Lower lobe of right lung (tissue), 2 donors: ENCODE results near the gene MDGA2. TPM values are rescaled to one million over a fixed set of nuclear protein-coding genes. Genes with fewer than 3 reads are reported as not detected.

Source experiments
- ATAC-seq, 2 donors: fragments of 200-7000 bp; cut with Tn5 transposase; one replicate each; pipeline ENCODE4 v1.9.1; 2020 to 2022; ENCODE audit warnings: mild to moderate bottlenecking in 2 of 2, moderate library complexity in 2 of 2
- DNase-seq: peaks from one replicate; pipeline ENCODE4 v3.0.0-alpha.2; 2020
- H3K27ac ChIP-seq: fragments of 200-600 bp; one replicate; pipeline ENCODE4 v1.8.0; 2022
- H3K27me3 ChIP-seq: fragments of 200-600 bp; one replicate; pipeline ENCODE4 v1.8.0; 2022; ENCODE audit warnings: low read depth
- H3K36me3 ChIP-seq: fragments of 200-600 bp; one replicate; pipeline ENCODE4 v1.8.0; 2022; ENCODE audit warnings: mild to moderate bottlenecking
- H3K4me1 ChIP-seq: fragments of 200-600 bp; one replicate; pipeline ENCODE4 v1.8.0; 2022
- H3K4me3 ChIP-seq: fragments of 200-600 bp; one replicate; pipeline ENCODE4 v1.8.0; 2022; ENCODE audit warnings: mild to moderate bottlenecking
- H3K9me3 ChIP-seq: fragments of 200-600 bp; one replicate; pipeline ENCODE4 v1.8.0; 2022
- CTCF ChIP-seq: fragments of 200-600 bp; IDR thresholded peaks from one replicate; pipeline ENCODE4 v1.8.0; 2022; ENCODE audit warnings: antibody characterized with exemption, mild to moderate bottlenecking
- intact Hi-C: fragments of 100-400 bp; cut with DNase I; formaldehyde crosslinking; loops from one replicate; pipeline ENCODE4 v1.11.0; 2022
- total RNA-seq: library from RNA; stranded (reverse); fragmentation: NEBNext Ultra II Directional; extraction: Animal tissue kit (Norgen Biotek cat#: 25700); gene quantifications from one replicate; pipeline ENCODE4 v1.2.1, GENCODE V29; 2021
- donor health status: DM: no; HTN: yes; CAD: no; lungs with severe emphysema.

MDGA2 gene
- total RNA-seq, 1 donor from 2014 or later = 0.24 TPM

GRCh38 chr14:47366006-47366405 is 309.4 kb downstream of the MDGA2 start:
- Histone ChIP-seq H3K27ac (no peak overlapping the region), H3K4me3 (no peak overlapping the region), H3K4me1 (no peaks in the 10 kb centered on the region), H3K9me3 (no peaks in the 10 kb centered on the region), H3K27me3 (no peaks in the 10 kb centered on the region), H3K36me3 (no peaks in the 10 kb centered on the region)
- no peak for TF ChIP-seq CTCF
- intact Hi-C loops = no loop called here
- ATAC-seq (no peak), DNase-seq (no peak)

GRCh38 chr14:47365233-47365632 is 310.2 kb downstream of the MDGA2 start:
- Histone ChIP-seq H3K27me3 (no peaks in the 10 kb centered on the region), H3K36me3 (no peaks in the 10 kb centered on the region), H3K4me1 (no peaks in the 10 kb centered on the region), H3K27ac (no peak overlapping the region), H3K9me3 (no peaks in the 10 kb centered on the region), H3K4me3 (no peak overlapping the region)
- DNase-seq = no peak
- intact Hi-C loops = no loop called here
- no peak for ATAC-seq
- no peak for TF ChIP-seq CTCF

- no peaks in the 10 kb centered on the region for H3K27me3 ChIP-seq
- H3K36me3 ChIP-seq = no peaks in the 10 kb centered on the region
- no peaks in the 10 kb centered on the region for H3K4me1 ChIP-seq
- ATAC-seq (no peak), DNase-seq (no peak)
- no peak overlapping the region for H3K27ac ChIP-seq
- no peaks in the 10 kb centered on the region for H3K9me3 ChIP-seq
- no peak overlapping the region for H3K4me3 ChIP-seq
- intact Hi-C loops = no loop called here
- TF ChIP-seq CTCF = no peak
Observed at GRCh38 chr14:47353186-47353585, 322.2 kb downstream of the MDGA2 start.

- H3K27me3 ChIP-seq = no peaks in the 10 kb centered on the region
- no peak for ATAC-seq
- TF ChIP-seq CTCF = no peak
- H3K36me3 ChIP-seq = no peaks in the 10 kb centered on the region
- no peak for DNase-seq
- intact Hi-C loops = no loop called here
- no peak overlapping the region for H3K4me3 ChIP-seq
- no peak overlapping the region for H3K27ac ChIP-seq
- no peaks in the 10 kb centered on the region for H3K4me1 ChIP-seq
- H3K9me3 ChIP-seq = no peaks in the 10 kb centered on the region
Observed at GRCh38 chr14:47346849-47347248, 328.6 kb downstream of the MDGA2 start.

GRCh38 chr14:47345016-47345415 is 330.4 kb downstream of the MDGA2 start:
- H3K4me3 ChIP-seq = no peak overlapping the region
- H3K4me1 ChIP-seq = no peaks in the 10 kb centered on the region
- H3K27me3 ChIP-seq = no peaks in the 10 kb centered on the region
- no peak for ATAC-seq
- no peak for TF ChIP-seq CTCF
- H3K9me3 ChIP-seq = no peaks in the 10 kb centered on the region
- intact Hi-C loops = no loop called here
- no peaks in the 10 kb centered on the region for H3K36me3 ChIP-seq
- no peak overlapping the region for H3K27ac ChIP-seq
- DNase-seq = no peak

- Histone ChIP-seq H3K4me3 (no peak overlapping the region), H3K27me3 (no peaks in the 10 kb centered on the region), H3K4me1 (no peaks in the 10 kb centered on the region), H3K36me3 (no peaks in the 10 kb centered on the region), H3K9me3 (no peaks in the 10 kb centered on the region), H3K27ac (no peak overlapping the region)
- TF ChIP-seq CTCF = no peak
- intact Hi-C loops = no loop called here
- ATAC-seq (no peak), DNase-seq (no peak)
Observed at GRCh38 chr14:47332939-47333338, 342.5 kb downstream of the MDGA2 start.
